GM18951 (cell line): ENCODE data around the gene BNC2.

Source experiments
- POLR2A ChIP-seq: IDR thresholded peaks from 4 replicates; pipeline ENCODE4 v1.6.1; 2011; ENCODE audit warnings: mild to moderate bottlenecking; ENCODE audit not compliant: insufficient read length, insufficient read depth; ENCODE audit errors: extremely low read depth
- in situ Hi-C: fragments of 300-500 bp; cut with MboI; formaldehyde crosslinking; loops from one replicate; pipeline ENCODE4 v1.12.0; 2022; ENCODE audit warnings: low sequenced_read_pairs, mixed read lengths, inconsistent platforms; ENCODE audit not compliant: unreplicated experiment

BNC2 gene

GRCh38 chr9:16422114-16422513 lies 448.4 kb downstream of the BNC2 start:
- no peak for TF ChIP-seq POLR2A
- in situ Hi-C loops, result no loop called here

- TF ChIP-seq POLR2A, result no peak
- in situ Hi-C loops, result no loop called here
Observed at GRCh38 chr9:16421532-16421931, 448.9 kb downstream of the BNC2 start.

GRCh38 chr9:16419124-16419523 lies 451.3 kb downstream of the BNC2 start:
- in situ Hi-C loops, result no loop called here
- no peak for TF ChIP-seq POLR2A

GRCh38 chr9:16418721-16419120 lies 451.7 kb downstream of the BNC2 start:
- no peak for TF ChIP-seq POLR2A
- in situ Hi-C loops, result no loop called here

- in situ Hi-C loops, result no loop called here
Observed at GRCh38 chr9:16417749-16418148, 452.7 kb downstream of the BNC2 start.

GRCh38 chr9:16417161-16417560 lies 453.3 kb downstream of the BNC2 start:
- in situ Hi-C loops, result no loop called here
- TF ChIP-seq POLR2A, result no peak

More at GRCh38 chr9:16417749-16418148, 452.7 kb downstream of the BNC2 start:
- TF ChIP-seq POLR2A, result no peak

- no peak for TF ChIP-seq POLR2A
- in situ Hi-C loops, result no loop called here
Observed at GRCh38 chr9:16414451-16414850, 456.0 kb downstream of the BNC2 start.

- no peak for TF ChIP-seq POLR2A
Observed at GRCh38 chr9:16413509-16414016, 456.9 kb downstream of the BNC2 start.

GRCh38 chr9:16412740-16413139 lies 457.7 kb downstream of the BNC2 start:
- no peak for TF ChIP-seq POLR2A
- in situ Hi-C loops, result no loop called here

More at GRCh38 chr9:16413509-16414016, 456.9 kb downstream of the BNC2 start:
- in situ Hi-C loops, result no loop called here

- TF ChIP-seq POLR2A, result no peak
Observed at GRCh38 chr9:16411311-16411710, 459.2 kb downstream of the BNC2 start.

GRCh38 chr9:16410601-16411280 lies 459.7 kb downstream of the BNC2 start:
- in situ Hi-C loops, result no loop called here

More at GRCh38 chr9:16411311-16411710, 459.2 kb downstream of the BNC2 start:
- in situ Hi-C loops, result no loop called here

GRCh38 chr9:16407617-16408016 lies 462.9 kb downstream of the BNC2 start:
- TF ChIP-seq POLR2A, result no peak
- in situ Hi-C loops, result no loop called here

More at GRCh38 chr9:16410601-16411280, 459.7 kb downstream of the BNC2 start:
- TF ChIP-seq POLR2A, result no peak

GRCh38 chr9:16406526-16407225 lies 463.8 kb downstream of the BNC2 start:
- in situ Hi-C loops, result no loop called here
- no peak for TF ChIP-seq POLR2A

GRCh38 chr9:16405421-16405820 lies 465.0 kb downstream of the BNC2 start:
- TF ChIP-seq POLR2A, result no peak
- in situ Hi-C loops, result no loop called here
